Astrocyte of the spinal cord (primary cell): Measurements from ENCODE around the gene MIDN.

Source experiments
- DNase-seq: peaks from one replicate; pipeline ENCODE4 v3.0.0; 2011; ENCODE audit warnings: low read depth, low spot score
- H3K4me3 ChIP-seq: 2 replicates; pipeline ENCODE4 v1.5.1; 2011; ENCODE audit warnings: low read depth, mild to moderate bottlenecking, low read length, moderate library complexity
- CTCF ChIP-seq: IDR thresholded peaks from 2 replicates; pipeline ENCODE4 v1.5.1; 2012; ENCODE audit warnings: low read depth, mild to moderate bottlenecking, low read length, inconsistent platforms
- in situ Hi-C: cut with HindIII; loops from 2 replicates; pipeline ENCODE4 v1.10.0; 2017; ENCODE audit warnings: low sequenced_read_pairs

MIDN gene

DNA sequence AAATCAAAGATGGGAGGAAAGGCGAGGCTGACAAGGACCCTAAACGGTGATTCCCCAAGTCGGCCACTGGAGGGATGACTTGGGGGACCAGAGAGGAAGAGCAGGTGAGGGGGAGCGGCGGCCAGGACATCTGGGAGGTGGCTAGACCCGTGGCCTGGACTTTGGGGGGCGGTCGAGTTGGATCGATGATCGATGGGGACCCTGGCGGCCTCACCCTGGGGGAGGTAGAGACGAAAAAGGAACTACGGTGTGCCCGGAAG is 13.1 kb downstream of the MIDN start:
- no peak for DNase-seq
- in situ Hi-C loops, result no loop called here
- H3K4me3 ChIP-seq, result peak overlapping the region; percentile 54
- no peak for TF ChIP-seq CTCF

DNA sequence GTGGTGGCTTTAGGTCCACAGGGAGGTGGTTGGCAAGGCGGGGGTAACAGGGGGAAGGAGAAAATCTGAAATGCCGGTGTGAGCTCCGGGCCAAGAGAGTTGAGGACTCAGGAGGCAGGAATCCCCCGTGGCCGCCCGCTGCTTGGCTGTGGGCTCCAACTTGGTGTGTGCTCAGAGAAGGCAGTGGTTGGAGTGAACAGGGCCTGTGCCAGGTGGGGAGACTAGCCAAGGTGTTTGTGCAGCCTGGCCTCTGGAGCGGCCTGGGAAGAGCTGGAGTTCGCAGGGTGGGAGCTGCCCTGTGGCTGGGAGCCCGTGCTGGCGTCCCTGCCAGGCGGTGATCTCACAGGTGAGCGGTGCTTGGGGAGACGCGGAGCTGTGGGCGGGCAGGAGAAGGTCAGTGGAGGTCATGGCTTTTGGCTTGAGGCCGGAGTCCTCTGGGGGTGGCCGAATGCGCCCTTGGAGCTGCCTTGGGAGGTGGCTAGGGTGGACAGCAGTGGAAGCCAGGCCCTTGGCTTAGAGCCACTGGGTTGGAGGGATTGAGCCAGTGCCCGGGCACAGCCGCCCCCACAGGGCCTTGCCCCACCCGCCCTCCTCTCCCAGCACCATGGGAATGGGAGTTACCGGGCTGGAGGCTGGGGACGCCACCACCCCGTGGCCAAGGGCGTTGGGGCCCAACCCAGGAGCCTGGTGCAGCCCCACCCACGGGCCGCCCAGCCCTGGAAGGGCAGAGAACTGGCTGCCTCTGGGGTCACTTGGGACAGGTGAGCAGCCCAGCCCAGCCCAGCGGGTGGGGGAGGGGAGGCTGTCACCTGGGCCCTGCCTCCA is 13.6 kb downstream of the MIDN start:
- TF ChIP-seq CTCF, result no peak
- peak; percentile 59 for DNase-seq
- in situ Hi-C loops, result no loop called here
- peak overlapping the region; percentile 54 for H3K4me3 ChIP-seq

GRCh38 chr19:1262623-1263123 is 14.3 kb downstream of the MIDN start:
- no peak for TF ChIP-seq CTCF
- H3K4me3 ChIP-seq, result no peak overlapping the region
- no peak for DNase-seq
- in situ Hi-C loops, result no loop called here

DNA sequence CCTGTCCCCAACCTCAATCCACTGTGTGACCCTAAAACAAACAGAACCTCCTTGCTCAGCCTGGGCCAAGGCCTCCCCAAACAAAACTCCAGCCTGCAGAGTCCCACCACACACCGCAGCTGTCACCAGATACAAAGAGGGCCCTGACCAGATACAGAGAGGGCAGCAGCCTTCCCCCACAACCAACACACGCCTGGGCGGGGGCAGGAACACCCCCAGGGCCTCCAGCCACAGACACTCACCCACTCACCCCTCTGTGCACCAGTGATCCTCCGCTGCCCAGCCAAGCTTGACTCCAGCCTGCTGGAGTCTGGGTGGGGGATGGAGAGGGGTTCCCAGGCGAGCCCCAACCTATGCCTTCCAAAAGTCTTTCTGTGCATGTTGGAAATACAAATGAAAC is 14.8 kb downstream of the MIDN start:
- no peak for TF ChIP-seq CTCF
- H3K4me3 ChIP-seq, result no peak overlapping the region
- in situ Hi-C loops, result no loop called here
- DNase-seq, result no peak

DNA sequence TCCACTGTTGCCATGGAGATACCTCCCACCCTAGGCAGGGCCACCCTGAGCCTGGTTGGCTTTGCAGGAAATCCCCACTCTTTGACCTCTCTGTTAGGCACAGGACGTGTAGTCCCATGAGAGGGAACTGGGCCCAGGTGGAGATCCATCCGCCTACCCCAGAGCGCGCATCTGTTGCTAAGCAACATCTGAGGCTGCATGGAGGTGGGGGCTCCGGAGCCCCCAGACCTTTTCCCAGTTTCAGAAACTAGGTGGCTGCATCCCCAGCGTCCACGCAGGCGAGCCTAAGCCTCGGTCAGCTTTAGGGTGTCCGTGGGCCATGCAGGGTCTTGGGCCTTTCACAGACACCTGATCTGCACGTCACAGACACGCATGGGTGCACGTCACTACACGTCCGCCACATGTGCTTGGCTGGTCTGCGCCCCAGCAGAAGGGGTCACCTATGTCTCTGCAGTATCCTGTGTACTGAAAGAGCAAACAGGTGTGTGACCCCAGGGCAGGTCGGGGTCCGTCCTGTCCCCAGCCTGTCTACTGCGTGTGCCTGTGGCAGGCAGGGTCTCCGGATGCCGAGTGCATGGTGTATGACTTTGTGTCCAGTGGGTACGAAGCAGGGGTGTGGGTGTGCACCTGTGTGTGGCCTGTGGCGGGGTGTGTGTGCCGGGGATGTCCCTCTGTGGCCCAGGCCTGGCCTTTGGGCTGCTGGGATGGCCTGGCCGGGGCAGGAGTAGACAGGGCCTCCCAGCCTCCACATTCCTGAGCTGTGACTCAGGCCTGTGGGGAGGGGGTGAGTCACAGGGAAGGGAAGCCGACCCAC is 16.6 kb downstream of the MIDN start:
- DNase-seq, result peak; percentile 84
- no peak for TF ChIP-seq CTCF
- in situ Hi-C loops, result no loop called here
- no peak overlapping the region for H3K4me3 ChIP-seq

- TF ChIP-seq CTCF, result no peak
- peak overlapping the region; percentile 37 for H3K4me3 ChIP-seq
- in situ Hi-C loops, result no loop called here
- DNase-seq, result peak; percentile 62
These were observed 17.3 kb downstream of the MIDN start for GRCh38 chr19:1265615-1266128.
